Measurements from ENCODE around the gene TJP3. TPM values are rescaled to one million over a fixed set of nuclear protein-coding genes. Genes with fewer than 3 reads are reported as not detected.

The TJP3 gene
- total and polyA plus RNA-seq, 4 donors, result 0.30 to 5.0 (median 1.7) TPM

DNA sequence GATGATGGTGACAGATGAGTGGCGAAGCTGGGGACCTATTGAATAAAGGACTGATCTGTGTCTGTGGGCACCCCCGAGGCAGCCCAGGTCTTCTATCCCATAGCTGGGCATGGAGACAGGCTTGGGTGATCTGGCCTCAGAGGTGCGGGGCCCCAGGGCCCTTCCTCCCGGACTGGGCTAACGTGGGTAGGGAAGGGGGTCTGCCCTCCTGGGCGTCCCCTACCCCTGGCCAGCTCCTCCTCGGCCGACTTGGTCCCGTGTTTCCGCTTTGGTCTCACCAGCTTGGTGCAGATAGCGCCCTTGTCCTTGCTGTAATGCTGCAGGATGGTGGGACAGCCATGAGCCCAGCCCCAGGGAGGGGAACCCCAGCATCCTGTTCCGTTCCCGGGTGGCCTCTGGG is 74.7 kb downstream of the TJP3 start:
- Histone ChIP-seq H3K27me3 (ENCODE audit: control insufficient read depth, insufficient read depth, low read length) (peaks cover 13% of the 10 kb centered on the region), H3K4me1 (ENCODE audit: control insufficient read depth, insufficient read depth, low read length) (peaks cover 6% of the 10 kb centered on the region), H3K4me3 (ENCODE audit: low read depth, low read length) (no peak overlapping the region), H3K9me3 (ENCODE audit: control insufficient read depth, insufficient read depth, low read length) (peaks cover 6% of the 10 kb centered on the region), H3K36me3 (ENCODE audit: control insufficient read depth, insufficient read depth, low read length) (peaks cover 35% of the 10 kb centered on the region), H3K27ac (ENCODE audit: low read depth, low read length) (no peak overlapping the region)
- WGBS (ENCODE audit: insufficient coverage), result 86% methylated on average over 12 of the region's 13 CpGs
- DNase-seq (ENCODE audit: low read depth in 4 of 6, low spot score in 6 of 6), result no peak

GRCh38 chr19:3783660-3784584 is 75.7 kb downstream of the TJP3 start:
- Histone ChIP-seq H3K9me3 (ENCODE audit: control insufficient read depth, insufficient read depth, low read length) (peaks cover 6% of the 10 kb centered on the region), H3K27ac (ENCODE audit: low read depth, low read length) (no peak overlapping the region), H3K4me1 (ENCODE audit: control insufficient read depth, insufficient read depth, low read length) (peaks cover 6% of the 10 kb centered on the region), H3K36me3 (ENCODE audit: control insufficient read depth, insufficient read depth, low read length) (peaks cover 28% of the 10 kb centered on the region), H3K4me3 (ENCODE audit: low read depth, low read length) (no peak overlapping the region), H3K27me3 (ENCODE audit: control insufficient read depth, insufficient read depth, low read length) (peaks cover 13% of the 10 kb centered on the region)
- 80% methylated on average over 45 of the region's 49 CpGs for WGBS (ENCODE audit: insufficient coverage)
- DNase-seq (ENCODE audit: low read depth in 4 of 6, low spot score in 6 of 6), result no peak

- Histone ChIP-seq H3K4me1 (ENCODE audit: control insufficient read depth, insufficient read depth, low read length) (peaks cover 6% of the 10 kb centered on the region), H3K36me3 (ENCODE audit: control insufficient read depth, insufficient read depth, low read length) (peaks cover 23% of the 10 kb centered on the region), H3K4me3 (ENCODE audit: low read depth, low read length) (no peak overlapping the region), H3K9me3 (ENCODE audit: control insufficient read depth, insufficient read depth, low read length) (peaks cover 6% of the 10 kb centered on the region), H3K27ac (ENCODE audit: low read depth, low read length) (no peak overlapping the region), H3K27me3 (ENCODE audit: control insufficient read depth, insufficient read depth, low read length) (peaks cover 13% of the 10 kb centered on the region)
- WGBS (ENCODE audit: insufficient coverage), result 32% methylated on average over 21 of the region's 25 CpGs
- DNase-seq (ENCODE audit: low read depth in 4 of 6, low spot score in 6 of 6), result no peak
These were observed 76.6 kb downstream of the TJP3 start for GRCh38 chr19:3784607-3785450.

DNA sequence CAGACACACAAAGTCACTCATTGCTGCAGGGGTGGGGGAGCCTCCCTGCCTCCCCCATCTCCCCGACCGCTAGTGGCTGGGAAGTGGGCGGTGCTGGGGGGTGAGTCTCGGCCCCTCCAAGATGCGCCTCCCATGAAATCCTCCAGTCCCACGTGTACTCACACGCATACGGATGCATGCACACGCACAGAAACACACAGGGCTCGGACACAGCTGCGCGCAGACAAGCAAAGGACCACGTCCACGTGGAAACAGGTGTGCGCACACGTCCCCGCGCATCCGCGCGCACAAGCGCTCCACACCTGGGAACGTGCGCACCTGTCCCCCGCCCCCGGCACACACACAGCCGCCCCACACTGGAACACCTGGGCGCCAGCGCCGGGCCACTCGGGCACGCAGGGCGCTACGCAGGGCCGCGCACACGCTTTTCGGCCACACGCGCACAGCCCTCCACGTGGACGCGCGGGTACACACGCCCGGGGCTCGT is 77.3 kb downstream of the TJP3 start:
- H3K27ac ChIP-seq (ENCODE audit: low read depth, low read length), result no peak overlapping the region
- H3K4me1 ChIP-seq (ENCODE audit: control insufficient read depth, insufficient read depth, low read length), result peaks cover 6% of the 10 kb centered on the region
- peak in 2 of 6 donors; percentile 32 to 69 for DNase-seq (ENCODE audit: low read depth in 4 of 6, low spot score in 6 of 6)
- H3K4me3 ChIP-seq (ENCODE audit: low read depth, low read length), result peak overlapping the region; percentile 21
- under 1% methylated on average over 46 of the region's 47 CpGs for WGBS (ENCODE audit: insufficient coverage)
- peaks cover 16% of the 10 kb centered on the region for H3K27me3 ChIP-seq (ENCODE audit: control insufficient read depth, insufficient read depth, low read length)
- peaks cover 23% of the 10 kb centered on the region for H3K36me3 ChIP-seq (ENCODE audit: control insufficient read depth, insufficient read depth, low read length)
- H3K9me3 ChIP-seq (ENCODE audit: control insufficient read depth, insufficient read depth, low read length), result peaks cover 6% of the 10 kb centered on the region

GRCh38 chr19:3785938-3786824 is 78.0 kb downstream of the TJP3 start, which contains the start of gene MATK:
Gene MATK (minus strand): TSS chr19:3786381. CDS start chr19:3785135, 1,246 bp downstream.
- peak in 2 of 6 donors; percentile 23 to 46 for DNase-seq (ENCODE audit: low read depth in 4 of 6, low spot score in 6 of 6)
- peaks cover 6% of the 10 kb centered on the region for H3K9me3 ChIP-seq (ENCODE audit: control insufficient read depth, insufficient read depth, low read length)
- peaks cover 17% of the 10 kb centered on the region for H3K27me3 ChIP-seq (ENCODE audit: control insufficient read depth, insufficient read depth, low read length)
- WGBS (ENCODE audit: insufficient coverage), result under 1% methylated on average over 93 of the region's 101 CpGs
- peaks cover 23% of the 10 kb centered on the region for H3K36me3 ChIP-seq (ENCODE audit: control insufficient read depth, insufficient read depth, low read length)
- H3K27ac ChIP-seq (ENCODE audit: low read depth, low read length), result no peak within 1 kb of the TSS
- H3K4me1 ChIP-seq (ENCODE audit: control insufficient read depth, insufficient read depth, low read length), result peaks cover 6% of the 10 kb centered on the region
- H3K4me3 ChIP-seq (ENCODE audit: low read depth, low read length), result peak within 1 kb of the TSS; percentile 21

DNA sequence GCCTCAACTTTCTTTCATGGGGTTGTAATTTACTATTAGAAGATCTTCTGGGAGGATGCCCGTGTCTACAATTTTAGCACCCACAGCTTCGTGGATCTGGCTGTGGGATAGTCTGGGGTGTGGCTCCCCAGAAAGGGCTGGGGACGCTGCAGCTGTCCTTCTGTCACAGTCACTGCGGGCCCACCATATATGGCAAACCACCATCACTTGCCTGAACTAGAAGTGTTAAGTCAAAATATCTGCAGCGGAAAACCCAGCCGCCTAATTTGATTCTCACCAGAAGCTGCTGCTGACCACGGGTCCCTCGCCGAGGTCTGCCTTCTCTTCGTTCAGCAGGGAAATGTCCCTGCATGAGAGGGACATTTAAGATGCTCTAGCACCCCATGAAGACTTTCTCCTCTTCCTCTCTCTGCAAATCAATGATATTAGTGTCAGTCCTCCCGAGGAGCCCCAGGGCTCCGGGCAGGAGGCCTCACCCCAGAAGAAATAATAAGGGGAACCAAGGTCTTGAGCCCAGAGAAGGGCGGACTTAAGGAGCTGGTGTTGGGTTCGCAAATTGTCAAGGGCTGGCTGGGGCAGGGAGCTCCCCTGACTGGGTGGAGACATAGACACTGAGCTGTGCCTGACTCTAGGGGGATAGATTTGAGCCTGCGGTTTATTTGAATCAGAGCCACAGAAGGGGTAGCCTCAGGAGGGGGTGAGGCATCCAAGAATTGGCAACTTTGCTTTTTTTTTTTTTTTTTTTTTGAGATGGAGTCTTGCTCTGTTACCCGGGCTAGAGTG is 81.0 kb downstream of the TJP3 start:
- H3K9me3 ChIP-seq (ENCODE audit: control insufficient read depth, insufficient read depth, low read length), result no peaks in the 10 kb centered on the region
- 58% methylated on average over 12 of the region's 16 CpGs for whole genome bisulfite sequencing (ENCODE audit: insufficient coverage)
- DNase-seq (ENCODE audit: low read depth in 4 of 6, low spot score in 6 of 6), result no peak

DNA sequence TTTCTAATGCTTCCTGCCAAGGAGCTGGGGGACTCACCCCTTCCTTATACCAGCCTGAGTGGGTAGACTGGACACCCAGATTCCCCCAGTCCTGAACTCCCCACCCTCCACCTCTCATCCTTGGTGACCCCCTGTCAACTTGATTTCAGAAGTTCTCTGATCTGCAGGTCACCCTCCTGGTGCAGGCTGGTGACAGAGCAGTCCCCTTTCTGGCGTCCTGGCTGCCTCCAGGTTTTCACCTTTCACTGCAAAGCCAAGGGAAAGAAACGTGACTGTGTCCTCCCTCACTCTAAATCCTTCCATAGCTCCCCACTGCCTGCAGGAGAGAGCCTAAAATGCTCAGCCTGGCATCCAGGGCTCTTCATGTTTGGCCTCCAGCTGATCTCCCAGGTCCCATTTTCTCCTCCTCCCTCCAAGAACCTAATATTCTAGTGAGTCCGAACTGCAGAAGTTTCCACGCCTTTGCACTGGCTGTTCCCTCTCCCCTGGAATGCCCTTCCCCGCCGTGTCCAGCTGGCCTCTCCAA is 82.1 kb downstream of the TJP3 start:
- no peak overlapping the region for H3K4me3 ChIP-seq (ENCODE audit: low read depth, low read length)
- H3K36me3 ChIP-seq (ENCODE audit: control insufficient read depth, insufficient read depth, low read length), result no peaks in the 10 kb centered on the region
- WGBS (ENCODE audit: insufficient coverage), result 64% methylated on average over 6 of the region's 6 CpGs
- no peak for DNase-seq (ENCODE audit: low read depth in 4 of 6, low spot score in 6 of 6)
- peaks cover 2% of the 10 kb centered on the region for H3K4me1 ChIP-seq (ENCODE audit: control insufficient read depth, insufficient read depth, low read length)
- no peak overlapping the region for H3K27ac ChIP-seq (ENCODE audit: low read depth, low read length)
- H3K27me3 ChIP-seq (ENCODE audit: control insufficient read depth, insufficient read depth, low read length), result peaks cover 11% of the 10 kb centered on the region
- no peaks in the 10 kb centered on the region for H3K9me3 ChIP-seq (ENCODE audit: control insufficient read depth, insufficient read depth, low read length)

More for the DNA sequence above, 81.0 kb downstream of the TJP3 start:
- peaks cover 4% of the 10 kb centered on the region for H3K36me3 ChIP-seq (ENCODE audit: control insufficient read depth, insufficient read depth, low read length)
- H3K27ac ChIP-seq (ENCODE audit: low read depth, low read length), result no peak overlapping the region
- H3K4me3 ChIP-seq (ENCODE audit: low read depth, low read length), result no peak overlapping the region
- peaks cover 17% of the 10 kb centered on the region for H3K27me3 ChIP-seq (ENCODE audit: control insufficient read depth, insufficient read depth, low read length)
- peaks cover 6% of the 10 kb centered on the region for H3K4me1 ChIP-seq (ENCODE audit: control insufficient read depth, insufficient read depth, low read length)

- no peak for DNase-seq (ENCODE audit: low read depth in 4 of 6, low spot score in 6 of 6)
- H3K27ac ChIP-seq (ENCODE audit: low read depth, low read length), result no peak overlapping the region
- H3K9me3 ChIP-seq (ENCODE audit: control insufficient read depth, insufficient read depth, low read length), result no peaks in the 10 kb centered on the region
- no peaks in the 10 kb centered on the region for H3K36me3 ChIP-seq (ENCODE audit: control insufficient read depth, insufficient read depth, low read length)
- H3K27me3 ChIP-seq (ENCODE audit: control insufficient read depth, insufficient read depth, low read length), result peaks cover 7% of the 10 kb centered on the region
- no peak overlapping the region for H3K4me3 ChIP-seq (ENCODE audit: low read depth, low read length)
- H3K4me1 ChIP-seq (ENCODE audit: control insufficient read depth, insufficient read depth, low read length), result no peaks in the 10 kb centered on the region
- 90% methylated on average over 3 of the region's 7 CpGs for WGBS (ENCODE audit: insufficient coverage)
These were observed 82.8 kb downstream of the TJP3 start for GRCh38 chr19:3790941-3791340.

Measured in spinal cord (tissue), 10 donors.